ENCODE results near the gene SUGCT.

Gene SUGCT

GRCh38 chr7:40418983-40419382 lies 284.2 kb downstream of the SUGCT start:
- no peak for DNase-seq

DNA sequence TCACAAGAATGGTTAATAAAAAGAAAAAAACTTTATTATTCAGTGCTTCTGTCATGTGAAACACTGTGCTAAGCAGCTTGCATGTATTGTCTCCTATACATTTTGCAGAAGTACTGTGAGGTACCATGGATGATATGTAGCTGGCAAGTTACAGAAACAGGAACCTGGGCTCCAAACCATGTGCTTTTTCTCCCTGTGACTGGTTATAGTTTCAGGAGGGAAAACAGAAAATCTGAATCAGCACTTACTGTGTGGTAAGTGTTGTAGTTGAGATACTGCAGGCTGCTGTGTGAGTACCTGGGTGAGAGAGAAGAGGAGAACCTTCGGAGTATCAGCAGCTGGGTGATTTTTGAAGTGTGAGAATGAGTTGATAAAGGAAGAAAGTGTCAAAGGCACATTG lies 285.0 kb downstream of the SUGCT start:
- no peak for DNase-seq

DNA sequence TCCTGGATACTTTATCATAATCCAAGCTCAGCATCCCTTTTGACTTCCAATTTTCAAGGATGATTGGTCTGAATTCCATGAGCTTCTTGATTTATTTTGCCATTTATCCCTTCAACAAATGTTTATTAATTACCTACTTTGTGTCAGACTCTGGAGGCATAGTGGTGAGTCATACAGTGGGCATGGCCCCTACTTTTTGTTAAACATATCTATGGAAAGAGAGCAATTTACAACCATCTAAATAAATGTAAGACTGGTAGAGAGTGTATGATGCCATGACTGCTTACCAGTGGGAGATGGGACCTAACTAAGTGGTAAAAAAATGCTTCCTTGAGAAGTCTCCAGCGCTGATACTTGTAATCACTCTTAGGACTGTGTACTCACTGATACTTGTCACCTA lies 286.6 kb downstream of the SUGCT start:
- no peak for DNase-seq

GRCh38 chr7:40425696-40426095 lies 290.9 kb downstream of the SUGCT start:
- no peak for DNase-seq

DNA sequence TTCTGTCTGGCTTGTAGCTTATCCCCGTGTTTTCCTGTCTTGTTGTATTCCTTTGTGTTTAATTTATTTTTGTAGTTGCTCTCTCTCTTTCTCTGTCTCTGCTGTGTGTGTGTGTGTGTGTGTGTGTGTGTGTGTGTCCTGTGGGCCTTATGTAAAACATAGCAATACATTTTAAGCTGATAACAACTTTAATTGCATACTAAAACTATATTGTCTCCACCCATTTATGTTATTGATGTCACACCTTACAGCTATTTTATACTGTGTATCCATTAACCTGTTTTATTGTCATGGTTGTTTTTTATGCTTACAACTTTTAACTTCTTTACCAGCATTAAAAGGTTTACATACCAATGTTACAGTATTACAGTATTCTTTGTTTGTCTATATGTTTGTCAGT lies 293.6 kb downstream of the SUGCT start:
- DNase-seq = no peak

GRCh38 chr7:40429826-40430225 lies 295.0 kb downstream of the SUGCT start:
- no peak for DNase-seq

DNA sequence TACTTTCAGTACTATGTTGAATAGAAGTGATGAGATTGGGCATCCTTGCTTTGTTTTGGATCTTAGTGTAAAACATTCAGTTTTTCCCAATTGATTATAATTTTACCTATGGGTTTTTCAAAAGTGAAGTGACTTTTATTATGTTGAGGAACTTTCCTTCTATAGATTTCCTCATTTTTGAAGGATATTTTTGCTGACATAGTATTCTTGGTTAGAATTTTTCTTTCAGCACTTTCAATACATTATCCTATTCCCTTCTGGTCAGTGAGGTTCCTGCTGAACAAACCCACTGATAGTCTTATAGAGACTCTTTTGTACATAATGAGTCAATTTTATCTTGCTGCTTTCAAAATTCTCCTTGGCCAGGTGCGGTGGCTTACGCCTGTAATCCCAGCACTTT lies 297.2 kb downstream of the SUGCT start:
- DNase-seq = no peak

GRCh38 chr7:40436710-40437109 lies 301.9 kb downstream of the SUGCT start:
- no peak for DNase-seq

DNA sequence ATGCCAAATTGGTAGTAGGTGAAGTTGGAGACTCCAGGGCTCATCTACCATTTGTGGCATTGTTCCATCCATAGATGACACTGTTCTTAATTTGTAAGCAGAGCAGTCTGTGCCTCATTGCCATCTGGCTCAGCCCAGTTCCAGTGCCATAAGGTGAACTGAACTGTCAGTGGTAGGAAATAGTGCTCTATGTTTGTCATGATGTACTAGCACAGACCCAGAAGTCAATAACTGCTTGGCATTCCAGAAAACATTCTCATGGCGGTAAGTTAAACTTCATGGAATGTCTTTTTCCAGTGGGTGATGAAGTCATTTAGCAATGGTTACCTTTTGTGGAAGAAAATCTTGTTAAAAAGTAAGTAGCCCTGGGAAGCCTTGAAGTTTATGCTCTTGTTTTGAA lies 302.7 kb downstream of the SUGCT start:
- no peak for DNase-seq

DNA sequence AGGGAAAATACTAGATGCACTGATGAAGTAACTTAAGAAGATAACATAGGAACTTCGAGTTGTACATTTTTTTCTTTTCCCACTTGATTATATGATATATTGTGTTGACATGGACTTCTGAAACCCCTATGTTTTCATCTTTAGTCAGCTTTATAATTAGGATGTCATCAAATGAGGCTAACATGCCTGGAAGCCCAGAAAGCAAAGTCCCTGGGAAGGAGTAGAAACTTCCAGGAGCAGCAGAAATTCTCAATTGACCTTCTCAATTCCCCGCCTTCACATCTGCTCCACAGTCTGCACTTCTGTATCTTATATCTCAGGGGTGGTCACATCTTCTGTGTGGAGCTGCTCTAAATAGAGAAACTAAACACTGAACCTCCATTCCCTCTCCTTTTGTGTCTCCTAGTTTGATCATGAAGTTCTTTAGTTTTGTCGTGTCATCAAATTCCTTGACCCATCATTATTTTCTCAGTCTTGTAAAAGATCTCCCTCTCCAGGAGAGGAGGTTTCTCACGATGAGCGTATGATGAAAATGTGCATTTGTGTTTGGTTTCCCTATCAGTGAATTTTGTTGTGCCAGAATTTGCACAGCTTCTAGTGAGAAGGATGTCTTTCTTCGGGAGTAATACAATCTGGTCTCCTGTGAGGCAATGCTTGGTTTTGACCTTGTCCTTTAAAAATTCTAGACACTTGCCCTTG lies 303.3 kb downstream of the SUGCT start:
- no peak for DNase-seq

DNA sequence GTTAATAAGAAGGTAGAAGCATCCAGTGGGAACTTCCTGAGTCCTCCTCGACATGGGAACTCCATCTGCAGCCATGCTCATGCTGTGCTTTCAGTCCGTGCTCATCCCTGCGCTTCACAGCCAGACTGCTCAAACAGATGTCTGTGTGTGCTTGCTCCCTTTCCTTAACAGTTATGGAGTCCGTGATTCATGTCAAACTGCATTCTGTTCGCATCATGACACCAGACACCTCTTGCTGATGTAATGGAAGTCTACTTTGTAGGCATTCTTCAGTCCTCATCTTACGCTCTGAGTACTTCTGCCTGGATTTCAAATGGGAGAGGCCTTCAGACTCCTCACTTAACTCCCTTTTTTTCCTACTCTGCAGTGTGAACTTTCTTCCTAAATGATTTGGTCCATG lies 304.9 kb downstream of the SUGCT start:
- DNase-seq = no peak

DNA sequence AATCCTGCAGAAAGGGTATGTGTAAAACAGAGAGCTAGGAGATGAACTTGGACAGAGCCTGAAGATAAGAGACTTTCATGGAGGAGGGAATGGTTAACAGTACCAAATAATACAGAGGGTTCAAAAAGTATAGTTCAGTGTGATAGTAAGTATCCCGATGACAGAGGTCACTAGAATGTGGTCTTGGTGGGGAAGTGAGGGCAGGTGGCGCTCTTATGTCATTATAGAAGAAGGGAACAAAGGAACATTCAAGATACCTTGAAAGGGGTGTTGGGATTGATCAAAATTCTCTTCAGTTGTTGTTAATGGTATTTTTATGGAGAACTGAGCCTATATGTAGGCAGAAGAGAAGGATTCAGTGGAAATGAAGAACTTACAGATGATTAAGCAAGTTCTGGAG lies 312.5 kb downstream of the SUGCT start:
- DNase-seq = no peak

DNA sequence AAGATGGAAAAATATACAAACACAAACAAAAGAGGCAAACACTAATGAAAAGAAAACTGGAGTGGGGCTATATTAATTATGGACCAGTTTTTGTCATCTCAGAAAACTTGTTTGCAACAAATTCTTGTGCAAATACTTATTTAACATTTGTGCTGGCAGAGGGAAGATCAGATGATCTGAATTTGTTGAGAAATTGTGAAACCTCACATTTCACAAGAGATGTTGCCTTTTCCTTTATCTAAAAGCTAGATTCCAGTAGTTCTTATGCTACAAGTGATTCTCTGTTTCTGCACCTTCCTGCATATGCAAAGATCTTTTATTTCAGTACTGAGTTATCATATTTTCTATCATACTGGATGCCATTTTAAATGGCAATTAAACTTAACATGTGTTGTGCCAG lies 320.7 kb downstream of the SUGCT start:
- DNase-seq = no peak

- DNase-seq = no peak
These were observed 323.1 kb downstream of the SUGCT start for GRCh38 chr7:40457776-40458480.

GRCh38 chr7:40463446-40463845 lies 328.6 kb downstream of the SUGCT start:
- no peak for DNase-seq

- DNase-seq = no peak
These were observed 334.4 kb downstream of the SUGCT start for GRCh38 chr7:40468891-40469864.

GRCh38 chr7:40470091-40470592 lies 335.3 kb downstream of the SUGCT start:
- no peak for DNase-seq

DNA sequence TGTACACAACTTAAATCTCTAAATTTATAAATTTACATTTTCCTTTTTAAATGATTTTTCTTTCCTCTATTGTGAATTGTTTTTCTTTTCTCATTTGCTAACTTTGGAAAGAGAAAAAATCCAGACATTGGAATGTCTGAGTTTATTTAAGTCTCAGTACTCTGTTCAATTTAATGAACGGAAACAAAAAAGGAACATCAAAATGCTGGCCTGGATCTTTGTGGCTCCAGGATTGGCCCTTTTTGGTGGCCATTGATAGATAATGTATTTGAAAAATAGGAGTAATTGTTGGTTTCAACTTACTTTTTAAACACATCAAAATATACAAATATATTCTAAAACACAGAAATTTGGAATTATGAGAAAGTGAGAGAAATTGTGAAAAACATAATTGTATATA lies 336.0 kb downstream of the SUGCT start:
- DNase-seq = no peak

- DNase-seq = no peak
These were observed 337.1 kb downstream of the SUGCT start for GRCh38 chr7:40471891-40472290.

DNA sequence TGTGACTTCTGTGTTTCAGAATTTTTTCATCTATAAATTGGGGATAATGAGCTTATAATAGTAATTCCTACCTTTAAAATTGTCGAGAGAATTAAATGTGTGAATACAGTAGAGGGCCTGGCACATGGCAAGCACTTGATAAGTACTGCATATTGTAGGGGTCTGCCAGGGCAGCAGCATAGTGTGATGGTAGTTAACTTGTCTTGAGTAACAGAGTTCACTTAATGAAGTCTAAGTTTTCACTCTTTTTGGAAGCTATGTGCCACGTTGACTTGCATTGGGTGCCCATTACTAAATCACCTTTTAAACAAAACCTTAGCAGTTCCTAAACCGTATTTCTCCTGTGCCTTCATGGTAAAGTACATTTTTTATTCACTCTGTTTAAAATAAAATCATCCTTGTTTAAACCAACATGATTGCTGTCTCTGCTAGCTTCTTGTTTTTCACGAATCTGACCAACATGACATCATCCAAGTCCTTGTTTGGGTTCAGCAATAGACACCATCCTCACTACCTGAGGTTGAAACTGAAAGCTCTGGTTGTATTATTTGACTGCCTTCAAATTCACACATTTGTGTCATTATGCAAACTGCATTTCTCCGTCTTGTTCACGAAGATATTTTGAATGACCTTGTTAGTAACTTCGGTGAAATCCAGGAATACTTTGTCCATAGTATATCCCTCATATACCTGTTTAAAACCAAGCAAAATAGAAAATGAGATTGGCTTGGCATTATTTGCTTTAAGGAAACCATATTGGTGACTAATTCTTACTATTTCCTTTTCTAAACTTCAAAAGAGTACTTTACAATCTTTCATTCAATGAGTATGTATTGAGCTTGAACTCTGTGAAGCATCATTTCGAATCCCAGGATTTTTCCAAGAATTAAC lies 340.2 kb downstream of the SUGCT start:
- no peak for DNase-seq

GRCh38 chr7:40475681-40475982 lies 340.8 kb downstream of the SUGCT start:
- DNase-seq = no peak

DNA sequence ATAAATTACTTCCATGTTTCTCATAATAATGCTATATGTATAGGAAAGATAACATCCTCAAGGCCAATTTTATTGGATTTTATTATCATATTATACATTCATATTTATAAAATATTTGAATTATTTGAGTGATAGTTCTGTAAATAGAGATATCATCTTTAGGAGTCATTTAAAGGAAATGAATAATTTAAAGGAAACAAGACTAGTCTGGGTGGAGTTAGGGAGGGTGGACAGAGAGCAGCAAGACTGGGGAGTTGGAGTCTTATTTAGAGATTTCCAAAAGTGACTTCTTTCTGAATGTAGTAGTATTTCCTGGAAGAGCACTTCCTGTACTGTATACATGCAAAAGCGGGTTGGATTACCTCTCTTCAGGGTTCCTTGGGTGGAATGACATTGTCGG lies 342.3 kb downstream of the SUGCT start:
- no peak for DNase-seq

DNA sequence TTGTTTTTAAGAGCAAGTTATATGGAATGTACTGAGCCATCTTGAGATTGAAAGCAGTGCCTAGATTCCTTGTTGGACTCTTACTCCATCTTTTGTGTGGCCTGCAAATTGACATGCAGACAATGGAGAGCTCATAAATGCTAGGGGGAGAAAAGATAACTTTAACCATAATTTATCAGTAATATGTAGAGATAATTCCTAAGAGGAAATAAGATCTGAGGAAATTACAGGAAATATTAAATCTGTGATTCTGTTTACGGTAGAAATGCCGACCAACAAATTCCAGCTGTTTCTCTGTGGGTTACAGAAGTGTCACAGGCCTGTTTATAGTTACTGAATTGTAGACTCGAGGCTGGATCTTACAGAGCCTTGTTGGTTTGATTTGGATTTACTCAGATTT lies 348.0 kb downstream of the SUGCT start:
- no peak for DNase-seq
